Measurements from ENCODE around the gene HMX3. TPM values are rescaled to one million over a fixed set of nuclear protein-coding genes. Genes with fewer than 3 reads are reported as not detected.

Gene HMX3
- total RNA-seq: not detected

DNA sequence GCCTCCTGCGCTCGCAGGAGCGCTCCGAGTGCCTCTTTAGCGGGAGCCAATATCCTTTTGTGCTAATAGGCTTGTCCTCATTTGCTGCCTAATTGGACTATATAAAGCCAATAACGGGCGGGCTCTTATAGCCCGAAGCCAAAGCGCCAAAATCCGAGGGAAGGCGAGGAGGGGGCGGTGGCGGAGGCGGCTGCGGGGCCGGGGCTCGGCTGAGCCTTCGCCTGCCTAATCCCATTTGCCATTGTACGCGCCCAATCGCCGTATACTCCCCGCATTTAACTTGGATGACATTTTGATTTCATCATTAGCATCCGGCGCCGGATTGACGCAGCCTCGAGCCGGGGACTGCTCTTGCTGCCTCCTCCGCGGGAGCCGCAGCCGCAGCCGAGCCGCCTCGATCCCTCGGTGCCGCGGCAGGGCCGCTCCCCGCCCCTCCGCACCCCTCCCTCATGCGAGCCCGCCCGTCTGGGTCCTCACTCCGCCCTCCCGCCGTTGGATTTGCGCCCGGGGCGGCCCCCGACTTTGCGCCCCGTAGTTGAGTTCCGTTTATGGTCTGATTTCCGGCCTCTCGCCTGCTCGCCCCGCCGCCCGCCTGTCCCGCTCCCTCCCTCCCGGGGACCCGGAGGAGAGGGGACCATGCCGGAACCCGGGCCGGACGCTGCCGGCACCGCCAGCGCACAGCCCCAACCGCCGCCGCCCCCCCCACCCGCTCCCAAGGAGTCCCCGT, at the start of gene HMX3:
HMX3 (plus strand) TSS at position 556 of the 727 bp plus-strand sequence; CDS start at position 637, 81 bp downstream.
- DNase-seq (ENCODE audit: low spot score in 2 of 2): no peak
- no peak for FAIRE-seq

- FAIRE-seq (no peak), DNase-seq (ENCODE audit: low spot score in 2 of 2) (no peak)
Measured at GRCh38 chr10:123086281-123086680, 49.5 kb upstream of the HMX3 start.

DNA sequence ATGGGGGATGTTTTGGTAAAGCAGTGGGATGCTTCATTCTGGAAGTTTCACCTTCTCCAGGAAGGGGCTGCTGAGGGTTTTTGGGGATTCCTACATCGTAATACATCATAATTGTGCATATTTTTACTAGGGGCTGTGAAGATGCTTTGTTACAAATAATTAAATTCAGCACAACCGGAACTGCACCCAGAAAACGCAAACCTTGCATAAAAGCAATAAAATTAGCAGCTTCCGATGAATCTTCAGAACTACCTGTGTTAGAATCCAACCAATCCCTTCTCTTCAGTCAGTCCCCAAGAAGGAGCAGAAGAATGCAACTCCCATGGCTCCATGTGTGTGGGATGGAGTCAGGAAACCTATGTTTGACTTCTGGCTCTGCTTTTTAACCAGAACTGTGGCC, 48.4 kb upstream of the HMX3 start:
- FAIRE-seq: no peak
- no peak for DNase-seq (ENCODE audit: low spot score in 2 of 2)

DNA sequence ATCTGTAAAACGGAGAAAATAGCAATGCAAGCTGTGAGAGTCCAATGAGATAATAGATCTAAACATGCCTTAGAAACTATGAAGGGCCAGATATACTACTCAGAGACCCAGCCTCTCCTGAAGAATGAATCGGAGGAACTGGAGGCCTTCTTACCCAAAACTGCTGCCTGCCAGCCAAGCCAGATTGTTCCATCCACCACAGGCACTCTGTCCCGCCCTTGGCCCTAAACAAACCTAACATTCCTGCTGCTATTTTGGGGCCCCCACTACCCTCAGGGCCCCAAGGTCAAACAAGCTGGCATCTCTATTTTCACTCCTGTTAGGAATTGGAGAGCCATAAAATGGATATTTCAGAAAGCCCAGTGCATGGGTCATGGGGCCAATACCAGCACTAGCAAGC, 48.0 kb upstream of the HMX3 start:
- FAIRE-seq: no peak

GRCh38 chr10:123092635-123093414, 42.9 kb upstream of the HMX3 start:
- no peak for FAIRE-seq
- DNase-seq (ENCODE audit: low spot score in 2 of 2): no peak

More for the DNA sequence above, 48.0 kb upstream of the HMX3 start:
- DNase-seq (ENCODE audit: low spot score in 2 of 2): no peak

DNA sequence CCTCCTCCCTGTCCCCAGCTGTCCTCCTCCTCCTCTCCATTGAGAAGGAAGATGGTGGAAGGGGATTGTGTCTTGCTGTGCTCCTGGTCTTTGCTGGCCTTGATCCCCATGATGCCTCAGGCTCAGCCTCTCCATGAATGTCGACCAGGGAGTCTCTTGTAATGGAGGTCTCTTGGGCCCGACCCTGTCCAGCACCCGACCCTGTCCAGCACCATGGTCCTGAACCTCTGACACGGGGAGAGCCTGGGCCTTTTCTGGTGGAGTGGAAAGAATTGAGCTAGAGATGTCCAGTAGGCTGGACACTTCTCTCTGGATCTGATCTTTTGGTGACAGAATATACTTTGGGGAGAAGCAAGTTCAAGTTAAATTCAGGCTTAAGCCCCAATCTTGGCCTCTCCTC, 42.3 kb upstream of the HMX3 start:
- FAIRE-seq: no peak

DNA sequence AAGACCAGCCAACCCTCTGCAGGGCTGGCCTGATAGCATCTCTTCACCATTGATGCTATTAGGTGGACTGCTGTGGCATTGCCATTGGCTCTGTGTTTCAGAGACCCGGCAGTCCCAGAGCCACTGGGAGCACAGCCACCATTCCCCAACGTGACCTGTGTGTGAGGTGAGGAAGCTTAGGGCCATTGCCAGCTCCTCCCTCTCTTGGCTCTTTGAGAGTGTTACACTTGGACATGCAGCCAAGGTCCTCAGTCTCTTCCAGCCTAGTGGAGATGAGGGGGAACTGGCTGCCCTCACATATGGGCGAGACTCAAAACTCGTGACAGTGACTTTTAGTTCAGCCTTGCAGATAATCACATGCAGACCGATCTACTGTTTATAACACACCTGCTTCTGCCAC, 39.3 kb upstream of the HMX3 start:
- FAIRE-seq (no peak), DNase-seq (ENCODE audit: low spot score in 2 of 2) (no peak)

More for the DNA sequence above, 42.3 kb upstream of the HMX3 start:
- DNase-seq (ENCODE audit: low spot score in 2 of 2): no peak

DNA sequence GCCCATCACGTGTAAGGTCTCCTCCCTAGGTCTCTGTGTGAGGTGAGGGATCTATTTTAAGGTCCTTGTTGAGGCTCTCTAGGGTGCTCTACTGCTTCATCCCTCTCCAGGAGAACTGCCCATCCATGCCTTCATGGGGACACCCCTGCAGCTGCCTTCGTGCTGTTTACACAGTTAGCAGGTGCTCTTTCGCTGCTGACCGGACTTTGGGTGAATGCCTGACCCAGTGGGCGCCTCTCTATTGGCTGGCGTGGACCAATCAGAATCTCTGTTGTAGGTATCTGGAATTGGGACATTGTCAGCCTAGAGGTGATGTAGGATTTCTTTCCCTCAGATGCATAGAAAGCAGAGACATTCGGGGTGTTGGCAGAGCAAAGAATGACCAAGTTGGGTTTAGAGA, 38.7 kb upstream of the HMX3 start:
- no peak for DNase-seq (ENCODE audit: low spot score in 2 of 2)
- FAIRE-seq: no peak

- FAIRE-seq (no peak), DNase-seq (ENCODE audit: low spot score in 2 of 2) (no peak)
Measured at GRCh38 chr10:123100030-123100762, 35.6 kb upstream of the HMX3 start.

GRCh38 chr10:123101872-123102271, 33.9 kb upstream of the HMX3 start:
- DNase-seq (ENCODE audit: low spot score in 2 of 2): no peak
- FAIRE-seq: no peak

- FAIRE-seq (no peak), DNase-seq (ENCODE audit: low spot score in 2 of 2) (no peak)
Measured at GRCh38 chr10:123102673-123103072, 33.1 kb upstream of the HMX3 start.

GRCh38 chr10:123103944-123104343, 31.8 kb upstream of the HMX3 start:
- FAIRE-seq (no peak), DNase-seq (ENCODE audit: low spot score in 2 of 2) (no peak)

GRCh38 chr10:123109466-123109865, 26.3 kb upstream of the HMX3 start:
- FAIRE-seq: no peak
- DNase-seq (ENCODE audit: low spot score in 2 of 2): no peak

DNA sequence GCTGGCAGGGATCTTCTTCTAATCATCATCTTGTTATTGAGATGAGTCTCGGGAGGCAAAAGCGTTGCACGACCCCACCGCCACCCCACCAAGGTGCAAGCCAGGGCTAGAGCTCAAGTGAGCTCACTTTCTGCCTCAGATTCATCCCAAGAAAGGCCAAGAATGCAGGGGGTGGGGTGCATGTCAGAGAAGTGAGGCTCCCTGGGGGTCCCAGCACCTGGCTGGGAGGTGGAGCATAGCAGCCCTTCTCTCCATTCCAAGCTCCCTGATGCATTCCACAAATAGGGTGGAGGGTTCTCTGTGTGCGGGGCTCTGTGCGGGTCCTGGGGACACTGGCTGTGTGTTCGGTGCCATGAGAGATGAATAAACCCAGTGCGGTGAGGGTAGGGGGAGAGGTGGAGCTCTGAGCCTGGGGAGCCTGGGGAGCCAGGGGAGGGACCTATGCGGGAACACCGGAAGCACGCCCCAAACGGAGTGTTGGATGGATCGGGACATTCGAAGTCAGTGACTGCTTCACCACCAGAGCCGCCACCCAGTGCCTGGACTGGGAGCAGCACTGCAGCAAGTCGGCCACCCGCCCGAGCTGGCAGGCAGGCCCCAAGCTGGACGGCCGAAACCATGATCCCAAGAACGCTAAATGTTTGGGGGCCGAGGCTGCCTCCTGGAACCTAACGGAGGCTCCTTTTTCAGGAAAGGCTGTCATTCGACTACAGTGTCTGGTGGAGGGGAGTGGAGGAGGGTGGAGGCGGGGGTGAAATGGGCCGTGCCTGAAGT, 17.9 kb upstream of the HMX3 start:
- FAIRE-seq (no peak), DNase-seq (ENCODE audit: low spot score in 2 of 2) (no peak)

- FAIRE-seq (no peak), DNase-seq (ENCODE audit: low spot score in 2 of 2) (no peak)
Measured at GRCh38 chr10:123119081-123119480, 16.7 kb upstream of the HMX3 start.

- FAIRE-seq (no peak), DNase-seq (ENCODE audit: low spot score in 2 of 2) (no peak)
Measured at GRCh38 chr10:123126246-123126645, 9.5 kb upstream of the HMX3 start.

GRCh38 chr10:123129618-123130271, 6.0 kb upstream of the HMX3 start:
- FAIRE-seq (no peak), DNase-seq (ENCODE audit: low spot score in 2 of 2) (no peak)

DNA sequence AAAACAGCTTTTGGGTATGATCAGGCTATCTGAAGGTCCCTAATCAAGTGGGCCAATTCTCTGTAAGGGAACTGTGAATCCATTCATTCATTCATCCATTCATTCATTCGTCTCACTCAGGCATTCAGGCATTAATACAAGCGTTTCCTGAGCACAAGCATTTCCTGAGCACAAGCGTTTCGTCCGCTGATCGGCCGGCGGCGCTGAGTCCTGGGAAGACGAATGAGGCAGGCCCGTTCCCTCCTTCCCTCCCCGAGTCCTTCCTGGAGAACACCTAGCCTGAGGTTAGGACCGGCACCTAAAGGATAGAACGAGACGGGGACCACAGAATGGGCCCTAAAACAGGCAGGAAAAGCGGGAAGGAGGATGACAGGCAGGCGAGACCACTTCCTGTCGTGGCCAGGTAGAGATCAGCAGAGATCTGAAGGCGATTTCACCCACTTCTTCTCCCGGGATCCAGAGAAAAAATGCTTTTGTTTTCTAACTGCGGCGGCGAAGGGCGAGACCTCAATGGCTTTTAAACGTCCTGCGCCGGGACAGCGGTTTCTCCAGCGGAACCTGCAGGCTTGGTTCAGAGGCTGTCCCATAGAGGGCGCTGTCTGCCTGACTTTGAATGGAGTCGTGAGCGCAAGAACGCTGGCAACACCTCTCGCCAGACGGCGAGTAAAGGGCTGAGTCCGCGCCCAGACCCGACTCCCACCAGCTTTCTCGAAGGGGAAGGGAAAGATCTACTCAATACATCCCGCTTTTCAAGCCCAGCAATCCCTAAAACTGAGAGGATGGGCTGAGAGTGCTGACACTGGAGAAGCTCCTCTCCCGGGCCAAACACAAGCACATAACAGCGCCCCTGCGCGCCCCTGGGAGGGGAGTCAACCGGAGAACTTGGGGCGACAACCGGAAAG, 2.9 kb upstream of the HMX3 start:
- DNase-seq (ENCODE audit: low spot score in 2 of 2) (peak; percentile 84 to 88), FAIRE-seq (no peak)

Data from frontal cortex (tissue), 4 donors.